Measurements from ENCODE around the gene MADCAM1.

DNA sequence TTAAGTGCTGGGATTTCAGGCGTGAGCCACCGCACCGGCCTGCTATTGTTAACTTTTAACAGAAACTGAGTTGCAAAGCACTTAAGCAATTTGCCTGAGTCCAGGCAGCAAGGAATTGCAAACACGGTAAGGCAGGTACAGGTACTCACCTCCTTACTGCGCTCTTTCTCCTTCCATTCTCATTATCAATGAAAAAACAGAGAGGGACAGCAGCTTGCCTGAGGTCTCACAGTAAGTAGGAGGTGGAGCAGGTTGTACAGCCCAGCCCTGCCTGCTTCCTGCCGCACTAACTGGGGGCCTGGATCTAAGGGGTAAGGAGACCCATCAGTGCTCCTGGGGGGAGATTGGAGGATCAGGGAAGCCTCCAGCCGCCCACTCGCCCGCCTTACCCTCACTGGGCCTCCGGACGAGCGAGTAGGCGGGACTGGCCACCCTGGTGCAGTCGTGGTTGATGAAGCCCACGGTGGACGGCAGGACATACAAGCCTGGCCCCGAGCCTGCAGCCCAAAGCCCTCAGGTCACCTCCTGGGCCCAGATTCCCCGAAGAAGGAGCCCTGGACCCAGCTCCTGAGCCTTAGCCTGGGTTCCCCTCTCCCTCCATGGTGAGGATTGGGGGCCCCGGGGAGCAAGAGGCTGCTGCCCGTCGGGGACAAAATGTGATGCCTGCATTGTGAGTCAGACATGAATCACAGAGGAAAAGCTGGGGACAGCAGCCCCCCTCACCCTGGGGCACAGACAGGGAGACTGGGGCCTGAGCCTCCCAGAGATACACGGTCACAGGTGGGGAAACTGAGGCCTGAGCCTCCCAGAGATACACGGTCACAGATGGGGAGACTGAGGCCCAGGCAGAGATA, 24.1 kb upstream of the MADCAM1 start:
- TF ChIP-seq POLR2A (IDR thresholded peaks at IDR 0.05) (no peak), CTCF (IDR thresholded peaks at IDR 0.05) (no peak), EP300 (IDR thresholded peaks at IDR 0.05) (no peak)

Measured in tibial nerve (tissue), 4 donors.